Mesendoderm (in vitro differentiated cells): ENCODE measurements around the gene PBX4.

Experiments used
- DNase-seq: peaks from one replicate; pipeline ENCODE4 v3.0.0; 2013
- H2AK5ac ChIP-seq: 2 replicates; pipeline ENCODE4 v1.6.1; 2013; ENCODE audit warnings: low read length, inconsistent platforms
- H2BK120ac ChIP-seq: 2 replicates; pipeline ENCODE4 v1.6.1; 2013; ENCODE audit warnings: low read depth, mild to moderate bottlenecking, low read length, moderate library complexity, mixed read lengths
- H2BK15ac ChIP-seq: replicated peaks from 2 replicates; pipeline ENCODE4 v1.6.1; 2013; ENCODE audit warnings: low read depth, mild to moderate bottlenecking, moderate library complexity
- H2BK5ac ChIP-seq: 2 replicates; pipeline ENCODE4 v1.6.1; 2013; ENCODE audit warnings: low read length, inconsistent platforms
- H3K18ac ChIP-seq: 2 replicates; pipeline ENCODE4 v1.6.1; 2013; ENCODE audit warnings: mild to moderate bottlenecking, low read length, mixed read lengths
- H3K23ac ChIP-seq: one replicate; pipeline ENCODE4 v1.6.1; 2013; ENCODE audit warnings: low read length
- H3K27ac ChIP-seq: 2 replicates; pipeline ENCODE4 v1.5.1; 2013; ENCODE audit warnings: low read depth, mild to moderate bottlenecking, inconsistent platforms, low read length, moderate library complexity
- H3K27me3 ChIP-seq: 2 replicates; pipeline ENCODE4 v1.6.1; 2013; ENCODE audit warnings: low read length, control low read depth, mild to moderate bottlenecking, inconsistent platforms; ENCODE audit not compliant: insufficient read depth, poor library complexity
- H3K36me3 ChIP-seq: 2 replicates; pipeline ENCODE4 v1.6.1; 2013; ENCODE audit warnings: low read length, inconsistent platforms; ENCODE audit not compliant: control insufficient read depth, insufficient read depth
- H3K4ac ChIP-seq: one replicate; pipeline ENCODE4 v1.6.1; 2013; ENCODE audit warnings: low read depth, mild to moderate bottlenecking, low read length, moderate library complexity
- H3K4me1 ChIP-seq: 2 replicates; pipeline ENCODE4 v1.6.1; 2013; ENCODE audit warnings: low read depth, low read length, inconsistent platforms; ENCODE audit not compliant: control insufficient read depth
- H3K4me2 ChIP-seq: 2 replicates; pipeline ENCODE4 v1.6.1; 2013; ENCODE audit warnings: low read length
- H3K4me3 ChIP-seq: 2 replicates; pipeline ENCODE4 v1.5.1; 2013; ENCODE audit warnings: mild to moderate bottlenecking, low read length
- H3K56ac ChIP-seq: one replicate; pipeline ENCODE4 v1.6.1; 2013; ENCODE audit warnings: low read length
- H3K79me1 ChIP-seq: 2 replicates; pipeline ENCODE4 v1.6.1; 2013; ENCODE audit warnings: low read length, inconsistent platforms
- H3K79me2 ChIP-seq: 2 replicates; pipeline ENCODE4 v1.6.1; 2013; ENCODE audit warnings: mild to moderate bottlenecking, low read length; ENCODE audit not compliant: control insufficient read depth, insufficient read depth
- H3K9ac ChIP-seq: 2 replicates; pipeline ENCODE4 v1.6.1; 2013; ENCODE audit warnings: low read length, inconsistent platforms
- H4K5ac ChIP-seq: one replicate; pipeline ENCODE4 v1.6.1; 2013; ENCODE audit warnings: low read length
- H4K8ac ChIP-seq: one replicate; pipeline ENCODE4 v1.6.1; 2013; ENCODE audit warnings: low read depth, mild to moderate bottlenecking, control low read depth, low read length, moderate library complexity
- WGBS: extraction: QIAGEN DNeasy Blood & Tissue Kit; methylation state at CpG from one replicate; pipeline ENCODE4 v1.1.7; 2013; ENCODE audit warnings: low lambda C conversion rate, missing lambda C conversion rate; ENCODE audit not compliant: insufficient coverage; ENCODE audit errors: extremely low coverage; 5-methylcytosine and 5-hydroxymethylcytosine counted together

The PBX4 gene

GRCh38 chr19:19578252-19578651, 40.2 kb downstream of the PBX4 start:
- Histone ChIP-seq H2AK5ac (no peak overlapping the region), H3K4me1 (no peaks in the 10 kb centered on the region), H4K5ac (no peak overlapping the region), H3K4me2 (no peak overlapping the region), H3K18ac (no peak overlapping the region), H3K4ac (no peak overlapping the region), H3K9ac (no peak overlapping the region), H2BK15ac (no peak overlapping the region), H3K4me3 (no peak overlapping the region), H3K79me2 (no peaks in the 10 kb centered on the region), H4K8ac (no peak overlapping the region), H3K27me3 (no peaks in the 10 kb centered on the region), H2BK5ac (no peak overlapping the region), H3K79me1 (no peaks in the 10 kb centered on the region), H3K27ac (no peak overlapping the region), H2BK120ac (no peak overlapping the region), H3K56ac (no peak overlapping the region), H3K23ac (no peak overlapping the region), H3K36me3 (no peaks in the 10 kb centered on the region)
- DNase-seq: no peak
- no CpG with 5 or more reads among the region's 6 CpGs for WGBS

- peak; percentile 42 for DNase-seq
- Histone ChIP-seq H3K4me1 (no peaks in the 10 kb centered on the region), H3K4ac (no peak overlapping the region), H3K4me3 (no peak overlapping the region), H3K79me2 (no peaks in the 10 kb centered on the region), H3K27ac (no peak overlapping the region), H4K5ac (no peak overlapping the region), H2AK5ac (no peak overlapping the region), H3K18ac (no peak overlapping the region), H3K27me3 (no peaks in the 10 kb centered on the region), H3K36me3 (no peaks in the 10 kb centered on the region), H2BK120ac (no peak overlapping the region), H2BK5ac (no peak overlapping the region), H4K8ac (no peak overlapping the region), H3K79me1 (no peaks in the 10 kb centered on the region), H3K56ac (no peak overlapping the region), H3K23ac (no peak overlapping the region), H2BK15ac (no peak overlapping the region), H3K4me2 (no peak overlapping the region), H3K9ac (no peak overlapping the region)
- no CpG with 5 or more reads among the region's 6 CpGs for WGBS
Observed at GRCh38 chr19:19575411-19575810, 43.1 kb downstream of the PBX4 start.

- no peak overlapping the region for H3K4me2 ChIP-seq
- H3K4ac ChIP-seq: no peak overlapping the region
- no peak overlapping the region for H3K27ac ChIP-seq
- no peak overlapping the region for H2BK15ac ChIP-seq
- no peak overlapping the region for H3K4me3 ChIP-seq
- no peaks in the 10 kb centered on the region for H3K36me3 ChIP-seq
- no peak overlapping the region for H3K9ac ChIP-seq
- no peak for DNase-seq
- H2BK5ac ChIP-seq: no peak overlapping the region
- H3K56ac ChIP-seq: no peak overlapping the region
- no peaks in the 10 kb centered on the region for H3K27me3 ChIP-seq
- H3K4me1 ChIP-seq: no peaks in the 10 kb centered on the region
- H3K79me1 ChIP-seq: no peaks in the 10 kb centered on the region
- H3K79me2 ChIP-seq: no peaks in the 10 kb centered on the region
- no peak overlapping the region for H2AK5ac ChIP-seq
- no peak overlapping the region for H2BK120ac ChIP-seq
- H3K23ac ChIP-seq: no peak overlapping the region
- no peak overlapping the region for H3K18ac ChIP-seq
- no CpG with 5 or more reads among the region's 11 CpGs for WGBS
- no peak overlapping the region for H4K5ac ChIP-seq
- no peak overlapping the region for H4K8ac ChIP-seq
Observed at GRCh38 chr19:19571071-19571786, 47.3 kb downstream of the PBX4 start.

GRCh38 chr19:19570571-19570970, 47.9 kb downstream of the PBX4 start:
- no peak for DNase-seq
- Histone ChIP-seq H3K4me1 (no peaks in the 10 kb centered on the region), H2BK5ac (no peak overlapping the region), H3K36me3 (no peaks in the 10 kb centered on the region), H3K9ac (no peak overlapping the region), H3K79me2 (no peaks in the 10 kb centered on the region), H3K18ac (no peak overlapping the region), H3K4me3 (no peak overlapping the region), H3K56ac (no peak overlapping the region), H3K79me1 (no peaks in the 10 kb centered on the region), H3K23ac (no peak overlapping the region), H2BK120ac (no peak overlapping the region), H3K27ac (no peak overlapping the region), H2AK5ac (no peak overlapping the region), H4K5ac (no peak overlapping the region), H4K8ac (no peak overlapping the region), H2BK15ac (no peak overlapping the region), H3K4me2 (no peak overlapping the region), H3K4ac (no peak overlapping the region), H3K27me3 (no peaks in the 10 kb centered on the region)
- no CpG with 5 or more reads among the region's 10 CpGs for WGBS

- Histone ChIP-seq H3K4me3 (no peak overlapping the region), H3K27me3 (no peaks in the 10 kb centered on the region), H3K36me3 (no peaks in the 10 kb centered on the region), H2BK5ac (no peak overlapping the region), H3K23ac (no peak overlapping the region), H2AK5ac (no peak overlapping the region), H2BK120ac (no peak overlapping the region), H4K5ac (no peak overlapping the region), H3K79me1 (no peaks in the 10 kb centered on the region), H4K8ac (no peak overlapping the region), H3K4ac (no peak overlapping the region), H3K4me2 (no peak overlapping the region), H3K18ac (no peak overlapping the region), H2BK15ac (no peak overlapping the region), H3K27ac (no peak overlapping the region), H3K79me2 (no peaks in the 10 kb centered on the region), H3K9ac (no peak overlapping the region), H3K4me1 (no peaks in the 10 kb centered on the region), H3K56ac (no peak overlapping the region)
- DNase-seq: no peak
- WGBS: no CpG with 5 or more reads among the region's 25 CpGs
Observed at GRCh38 chr19:19568802-19569756, 49.4 kb downstream of the PBX4 start.
